PC-3 (cell line): ENCODE measurements around the gene DIRAS1. TPM values are rescaled to one million over a fixed set of nuclear protein-coding genes. Genes with fewer than 3 reads are reported as not detected.
A peak's percentile ranks its signal among the peaks of the same experiment; 100 is the strongest.

Source experiments
- ATAC-seq: fragments of 200-7000 bp; cut with Tn5 transposase; 2 replicates; pipeline ENCODE4 v1.9.1; 2020; ENCODE audit warnings: mild to moderate bottlenecking, moderate library complexity
- BruUV-seq: library from RNA; stranded (reverse); fragments of 400-500 nt; replicated peaks from 2 replicates; lab custom pipeline; 2021; lab: Mats Ljungman, UMichigan
- CTCF ChIA-PET: fragments of 300-600 bp; sonication (Branson Sonifier 250); formaldehyde crosslinking; loops from one replicate; lab custom pipeline; 2022; ENCODE audit warnings: antibody characterized with exemption; lab: Charles Lee
- POLR2A ChIA-PET: fragments of 300-600 bp; sonication (Branson Sonifier 250); formaldehyde crosslinking; loops from one replicate; lab custom pipeline; 2022; ENCODE audit warnings: antibody characterized with exemption; ENCODE audit not compliant: unreplicated experiment; lab: Charles Lee
- DNase-seq: peaks from one replicate; pipeline ENCODE4 v3.0.0-alpha.2; 2015
- H2AFZ ChIP-seq: fragments of 300-600 bp; sonication (generic); 2 replicates; pipeline ENCODE4 v1.6.0; 2016; ENCODE audit warnings: antibody characterized with exemption, low read length
- H3F3A ChIP-seq: fragments of 300-600 bp; sonication (generic); one replicate; pipeline ENCODE4 v1.6.0; 2017; ENCODE audit warnings: antibody characterized with exemption, low read length, control low read depth, mild to moderate bottlenecking; ENCODE audit not compliant: unreplicated experiment
- H3K27ac ChIP-seq: fragments of 300-600 bp; sonication (generic); 2 replicates; pipeline ENCODE4 v1.5.1; 2016; ENCODE audit warnings: mild to moderate bottlenecking, low read length
- H3K27me3 ChIP-seq: fragments of 300-600 bp; sonication (generic); 2 replicates; pipeline ENCODE4 v1.6.1; 2016; ENCODE audit warnings: low read length, mixed read lengths
- H3K36me3 ChIP-seq: fragments of 300-600 bp; sonication (generic); 2 replicates; pipeline ENCODE4 v1.6.1; 2016; ENCODE audit warnings: low read depth, mixed run types, low read length, mixed read lengths
- H3K4me1 ChIP-seq: fragments of 300-600 bp; sonication (generic); 2 replicates; pipeline ENCODE4 v1.5.1; 2016; ENCODE audit warnings: low read length; ENCODE audit not compliant: insufficient read depth
- H3K4me2 ChIP-seq: fragments of 300-600 bp; sonication (generic); 2 replicates; pipeline ENCODE4 v1.6.0; 2016; ENCODE audit warnings: low read length
- H3K4me3 ChIP-seq: fragments of 300-600 bp; sonication (generic); 2 replicates; pipeline ENCODE4 v1.5.1; 2016; ENCODE audit warnings: mild to moderate bottlenecking, low read length, mixed read lengths
- H3K79me2 ChIP-seq: fragments of 300-600 bp; sonication (generic); 2 replicates; pipeline ENCODE4 v1.6.1; 2017; ENCODE audit warnings: low read length, mixed read lengths
- H3K9ac ChIP-seq: fragments of 300-600 bp; sonication (generic); 2 replicates; pipeline ENCODE4 v1.6.0; 2016; ENCODE audit warnings: mild to moderate bottlenecking, low read length
- H3K9me2 ChIP-seq: fragments of 300-600 bp; sonication (generic); replicated peaks from 2 replicates; pipeline ENCODE4 v1.6.1; 2016; ENCODE audit warnings: mixed run types, low read length, mixed read lengths
- H3K9me3 ChIP-seq: fragments of 300-600 bp; sonication (generic); 2 replicates; pipeline ENCODE4 v1.6.1; 2016; ENCODE audit warnings: low read length, mixed read lengths
- H4K20me1 ChIP-seq: fragments of 300-600 bp; sonication (generic); 2 replicates; pipeline ENCODE4 v1.6.1; 2016; ENCODE audit warnings: low read length, mixed read lengths
- EZH2 ChIP-seq: fragments of 300-600 bp; sonication (generic); IDR thresholded peaks from one replicate; pipeline ENCODE4 v1.6.1; 2017; ENCODE audit warnings: antibody characterized with exemption, mild to moderate bottlenecking, low read length; ENCODE audit not compliant: unreplicated experiment
- EZH2phosphoT487 ChIP-seq: fragments of 300-600 bp; sonication (generic); IDR thresholded peaks from 2 replicates; pipeline ENCODE4 v1.6.1; 2018; ENCODE audit warnings: mild to moderate bottlenecking, antibody characterized with exemption, low read length, borderline replicate concordance
- intact Hi-C: fragments of 100-400 bp; cut with micrococcal nuclease; formaldehyde crosslinking; loops from 2 replicates; pipeline ENCODE4 v1.9.0; 2023
- total RNA-seq: library from RNA; depleted of rRNA; stranded (reverse); fragments of >200 nt; gene quantifications from 2 replicates; pipeline ENCODE4 v1.2.3, GENCODE V29; 2014
- TF ChIP-seq, protein P1 (sequence below): fragments of 300-600 bp; sonication (generic); conservative IDR thresholded peaks from 2 replicates; pipeline ENCODE4 v1.5.1; 2017; ENCODE audit warnings: antibody characterized with exemption, low read depth, mild to moderate bottlenecking, low read length

DIRAS1 gene
- total RNA-seq, 1 experiment from 2014 or later = 2.0 TPM

DNA sequence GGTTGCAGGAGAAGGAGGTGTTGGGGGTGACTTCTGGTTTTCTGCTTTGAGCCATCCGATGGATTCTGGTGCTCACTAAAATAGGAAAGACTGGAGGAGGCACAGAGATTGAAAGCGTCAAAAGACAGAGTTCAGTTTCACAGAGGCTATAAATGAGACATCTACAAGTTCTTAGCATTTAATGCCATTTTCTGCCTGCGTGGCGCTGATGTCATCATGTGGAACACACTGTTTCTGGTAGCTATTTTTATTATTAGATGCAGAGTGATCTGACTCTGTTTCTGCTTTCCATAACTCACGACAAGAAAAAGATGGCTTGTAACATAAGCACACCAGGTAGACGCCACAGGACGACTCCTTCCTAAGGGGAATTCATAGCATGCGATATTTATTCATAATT, 21.9 kb upstream of the DIRAS1 start:
- Histone ChIP-seq H3K4me2 (no peak overlapping the region), H3K27me3 (0 out of 2 replicates have a peak, but pooled peaks cover 4% of the 10 kb centered on the region), H2AFZ (no peak overlapping the region), H3K9ac (no peak overlapping the region), H3K4me1 (no peaks in the 10 kb centered on the region), H3K36me3 (no peaks in the 10 kb centered on the region), H3F3A (no peaks in the 10 kb centered on the region), H3K4me3 (no peak overlapping the region), H3K79me2 (peaks cover 6% of the 10 kb centered on the region), H3K9me2 (no peaks in the 10 kb centered on the region), H3K9me3 (no peaks in the 10 kb centered on the region), H3K27ac (no peak overlapping the region), H4K20me1 (no peaks in the 10 kb centered on the region)
- CTCF ChIA-PET = no interaction called here
- no TSS peak for BruUV-seq
- intact Hi-C loops = no loop called here
- ATAC-seq (no peak), DNase-seq (no peak)
- TF ChIP-seq, protein P1, sequence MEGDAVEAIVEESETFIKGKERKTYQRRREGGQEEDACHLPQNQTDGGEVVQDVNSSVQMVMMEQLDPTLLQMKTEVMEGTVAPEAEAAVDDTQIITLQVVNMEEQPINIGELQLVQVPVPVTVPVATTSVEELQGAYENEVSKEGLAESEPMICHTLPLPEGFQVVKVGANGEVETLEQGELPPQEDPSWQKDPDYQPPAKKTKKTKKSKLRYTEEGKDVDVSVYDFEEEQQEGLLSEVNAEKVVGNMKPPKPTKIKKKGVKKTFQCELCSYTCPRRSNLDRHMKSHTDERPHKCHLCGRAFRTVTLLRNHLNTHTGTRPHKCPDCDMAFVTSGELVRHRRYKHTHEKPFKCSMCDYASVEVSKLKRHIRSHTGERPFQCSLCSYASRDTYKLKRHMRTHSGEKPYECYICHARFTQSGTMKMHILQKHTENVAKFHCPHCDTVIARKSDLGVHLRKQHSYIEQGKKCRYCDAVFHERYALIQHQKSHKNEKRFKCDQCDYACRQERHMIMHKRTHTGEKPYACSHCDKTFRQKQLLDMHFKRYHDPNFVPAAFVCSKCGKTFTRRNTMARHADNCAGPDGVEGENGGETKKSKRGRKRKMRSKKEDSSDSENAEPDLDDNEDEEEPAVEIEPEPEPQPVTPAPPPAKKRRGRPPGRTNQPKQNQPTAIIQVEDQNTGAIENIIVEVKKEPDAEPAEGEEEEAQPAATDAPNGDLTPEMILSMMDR = no peak
- TF ChIP-seq EZH2phosphoT487 (no peak), EZH2 (no peak)
- POLR2A ChIA-PET = no interaction called here

DNA sequence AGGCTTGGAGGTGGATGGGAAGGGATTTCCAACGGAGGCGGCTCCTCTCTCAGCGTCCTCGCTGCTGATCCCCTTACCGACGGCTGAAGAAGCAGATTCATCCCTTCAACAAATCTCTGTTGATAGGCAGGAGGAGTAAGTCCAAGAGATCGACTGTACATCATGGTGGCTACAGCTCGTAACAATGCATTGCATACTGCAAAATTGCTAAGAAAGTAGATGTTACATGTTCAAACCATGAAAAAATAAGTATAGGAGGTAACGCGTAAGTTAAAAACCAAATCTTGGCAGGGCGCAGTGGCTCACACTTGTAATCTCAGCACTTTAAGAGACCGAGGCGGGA, 19.1 kb upstream of the DIRAS1 start:
- Histone ChIP-seq H4K20me1 (no peaks in the 10 kb centered on the region), H3K36me3 (peaks cover 12% of the 10 kb centered on the region), H3K9me2 (no peaks in the 10 kb centered on the region), H3K4me1 (no peaks in the 10 kb centered on the region), H3K9ac (no peak overlapping the region), H3F3A (no peaks in the 10 kb centered on the region), H3K79me2 (peaks cover 6% of the 10 kb centered on the region), H3K9me3 (no peaks in the 10 kb centered on the region), H3K4me2 (no peak overlapping the region), H3K27me3 (0 out of 2 replicates have a peak, but pooled peaks cover 4% of the 10 kb centered on the region), H2AFZ (0 out of 2 replicates have a peak overlapping the region, but pooled peaks have one; percentile 40), H3K27ac (no peak overlapping the region), H3K4me3 (no peak overlapping the region)
- no TSS peak for BruUV-seq
- no peak for DNase-seq
- ChIA-PET CTCF (no interaction called here), POLR2A (no interaction called here)
- TF ChIP-seq EZH2phosphoT487 = no peak
- ATAC-seq = no peak
- intact Hi-C loops = no loop called here

GRCh38 chr19:2739602-2740313, 18.6 kb upstream of the DIRAS1 start, which contains the start of gene SLC39A3:
Gene SLC39A3, minus strand, starts transcription at chr19:2740017. Its CDS starts 2,760 bp downstream, at chr19:2737257.
- Histone ChIP-seq H3K9ac (peak within 1 kb of the TSS; percentile 77), H3K9me2 (no peaks in the 10 kb centered on the region), H3K9me3 (no peaks in the 10 kb centered on the region), H3K4me2 (peak within 1 kb of the TSS; percentile 86), H3K36me3 (peaks cover 12% of the 10 kb centered on the region), H2AFZ (peak within 1 kb of the TSS; percentile 74), H3K27ac (no peak within 1 kb of the TSS), H3K27me3 (0 out of 2 replicates have a peak, but pooled peaks cover 4% of the 10 kb centered on the region), H4K20me1 (no peaks in the 10 kb centered on the region), H3K79me2 (peaks cover 6% of the 10 kb centered on the region), H3K4me3 (peak within 1 kb of the TSS; percentile 88), H3F3A (no peaks in the 10 kb centered on the region), H3K4me1 (no peaks in the 10 kb centered on the region)
- CTCF ChIA-PET = interaction anchor here (0.6 kb wide), 1 partner anchor 92 kb away, joined by 4 read pairs; no protein-coding TSS in a partner anchor
- DNase-seq = peak; percentile 97
- peak; percentile 100 for ATAC-seq
- no peak for TF ChIP-seq EZH2phosphoT487
- TF ChIP-seq, protein P1 = no peak
- no peak for TF ChIP-seq EZH2
- BruUV-seq = no TSS peak
- POLR2A ChIA-PET = no interaction called here
- intact Hi-C loops = no loop called here
